ENCODE data around the gene CIT.

Gene CIT

GRCh38 chr12:119784673-119785072, 92.4 kb downstream of the CIT start:
- H3K9me2 ChIP-seq (replicated peaks; ENCODE audit: low read depth, low read length): no peaks in the 10 kb centered on the region
- H3K79me2 ChIP-seq (ENCODE audit: insufficient read depth, low read length): peaks cover 6% of the 10 kb centered on the region; the same call in 1 of the 2 replicates
- H3K4me1 ChIP-seq (ENCODE audit: insufficient read depth, low read length, poor library complexity, severe bottlenecking): no peaks in the 10 kb centered on the region
- H3K36me3 ChIP-seq (ENCODE audit: insufficient read depth, low read length): peaks cover 77% of the 10 kb centered on the region
- H3K9ac ChIP-seq (ENCODE audit: low read depth, low read length, poor library complexity, severe bottlenecking): no peak overlapping the region
- no peaks in the 10 kb centered on the region for H3K9me3 ChIP-seq (ENCODE audit: insufficient read depth, low read depth, low read length)
- no peak overlapping the region for H3K4me2 ChIP-seq (ENCODE audit: low read depth, low read length, poor library complexity, severe bottlenecking)
- H3K4me3 ChIP-seq (ENCODE audit: low read length, poor library complexity, severe bottlenecking): no peak overlapping the region
- H2AFZ ChIP-seq (ENCODE audit: low read length): no peak overlapping the region
- H3K27me3 ChIP-seq (ENCODE audit: insufficient read depth, low read length, poor library complexity, severe bottlenecking): no peaks in the 10 kb centered on the region
- TF ChIP-seq CTCF (conservative IDR thresholded peaks at IDR 0.05; ENCODE audit: low read length) (no peak), EZH2phosphoT487 (IDR thresholded peaks at IDR 0.05; ENCODE audit: borderline replicate concordance) (no peak)
- no peaks in the 10 kb centered on the region for H4K20me1 ChIP-seq (ENCODE audit: insufficient read depth, low read length, poor library complexity, severe bottlenecking)
- no peaks in the 10 kb centered on the region for H3F3A ChIP-seq (ENCODE audit: low read depth)

- Histone ChIP-seq H3K36me3 (ENCODE audit: insufficient read depth, low read length) (peaks cover 81% of the 10 kb centered on the region), H4K20me1 (ENCODE audit: insufficient read depth, low read length, poor library complexity, severe bottlenecking) (no peaks in the 10 kb centered on the region), H3K4me1 (ENCODE audit: insufficient read depth, low read length, poor library complexity, severe bottlenecking) (no peaks in the 10 kb centered on the region), H3K4me2 (ENCODE audit: low read depth, low read length, poor library complexity, severe bottlenecking) (no peak overlapping the region), H2AFZ (ENCODE audit: low read length) (no peak overlapping the region), H3F3A (ENCODE audit: low read depth) (no peaks in the 10 kb centered on the region), H3K79me2 (ENCODE audit: insufficient read depth, low read length) (peaks cover 6% of the 10 kb centered on the region; the same call in 1 of the 2 replicates), H3K9me3 (ENCODE audit: insufficient read depth, low read depth, low read length) (no peaks in the 10 kb centered on the region), H3K4me3 (ENCODE audit: low read length, poor library complexity, severe bottlenecking) (no peak overlapping the region), H3K27me3 (ENCODE audit: insufficient read depth, low read length, poor library complexity, severe bottlenecking) (no peaks in the 10 kb centered on the region), H3K9me2 (replicated peaks; ENCODE audit: low read depth, low read length) (no peaks in the 10 kb centered on the region), H3K9ac (ENCODE audit: low read depth, low read length, poor library complexity, severe bottlenecking) (no peak overlapping the region)
- no peak for TF ChIP-seq CTCF (conservative IDR thresholded peaks at IDR 0.05; ENCODE audit: low read length)
- TF ChIP-seq EZH2phosphoT487 (IDR thresholded peaks at IDR 0.05; ENCODE audit: borderline replicate concordance): no peak
Measured at GRCh38 chr12:119783787-119784186, 93.3 kb downstream of the CIT start.

GRCh38 chr12:119781804-119782203, 95.3 kb downstream of the CIT start:
- Histone ChIP-seq H3K79me2 (ENCODE audit: insufficient read depth, low read length) (no peaks in the 10 kb centered on the region), H3K4me1 (ENCODE audit: insufficient read depth, low read length, poor library complexity, severe bottlenecking) (no peaks in the 10 kb centered on the region), H3K27me3 (ENCODE audit: insufficient read depth, low read length, poor library complexity, severe bottlenecking) (no peaks in the 10 kb centered on the region), H2AFZ (ENCODE audit: low read length) (no peak overlapping the region), H3F3A (ENCODE audit: low read depth) (no peaks in the 10 kb centered on the region), H4K20me1 (ENCODE audit: insufficient read depth, low read length, poor library complexity, severe bottlenecking) (no peaks in the 10 kb centered on the region), H3K4me3 (ENCODE audit: low read length, poor library complexity, severe bottlenecking) (no peak overlapping the region), H3K9ac (ENCODE audit: low read depth, low read length, poor library complexity, severe bottlenecking) (no peak overlapping the region), H3K9me2 (replicated peaks; ENCODE audit: low read depth, low read length) (no peaks in the 10 kb centered on the region), H3K4me2 (ENCODE audit: low read depth, low read length, poor library complexity, severe bottlenecking) (no peak overlapping the region), H3K36me3 (ENCODE audit: insufficient read depth, low read length) (peaks cover 86% of the 10 kb centered on the region), H3K9me3 (ENCODE audit: insufficient read depth, low read depth, low read length) (no peaks in the 10 kb centered on the region)
- TF ChIP-seq EZH2phosphoT487 (IDR thresholded peaks at IDR 0.05; ENCODE audit: borderline replicate concordance): no peak
- no peak for TF ChIP-seq CTCF (conservative IDR thresholded peaks at IDR 0.05; ENCODE audit: low read length)
